Measurements from ENCODE around the gene KATNAL2.

Gene KATNAL2

DNA sequence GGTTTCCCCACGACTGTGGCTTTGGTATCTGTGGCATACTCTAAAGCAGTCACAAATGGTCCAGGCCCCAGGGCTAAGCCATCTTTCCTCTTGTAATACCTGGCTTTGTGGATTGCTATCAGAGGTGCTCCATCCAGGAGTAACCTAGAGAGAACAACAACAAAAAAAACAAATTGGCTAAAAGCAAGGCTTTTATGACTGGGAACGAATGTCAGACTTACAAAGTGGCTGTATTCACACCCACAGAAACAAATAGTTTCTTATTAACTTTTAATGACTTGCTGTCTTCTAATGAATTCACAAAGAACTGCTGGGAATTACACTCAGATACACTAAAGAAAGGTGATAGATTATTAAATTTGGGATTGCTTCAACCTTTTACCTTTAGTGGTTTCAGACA, 197.8 kb downstream of the KATNAL2 start:
- DNase-seq, result no peak

DNA sequence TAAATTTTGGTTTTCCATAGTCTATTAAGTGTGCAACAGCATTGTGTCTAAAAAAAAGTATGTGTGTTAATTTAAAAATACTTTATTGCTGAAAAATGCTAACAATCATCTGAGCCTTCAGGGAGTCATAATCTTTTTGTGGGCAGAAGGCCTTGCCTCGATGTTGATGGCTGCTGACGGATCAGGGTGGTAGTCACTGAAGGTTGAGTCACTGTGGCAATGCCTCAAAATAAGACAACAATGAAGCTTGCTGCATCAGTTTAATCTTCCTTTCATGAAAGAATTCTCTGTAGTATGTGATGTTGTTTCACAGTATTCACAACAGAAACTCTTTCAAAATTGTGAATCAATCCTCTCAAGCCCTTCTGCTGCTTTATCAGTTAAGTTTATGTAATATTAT, 201.6 kb downstream of the KATNAL2 start:
- no peak for DNase-seq

DNA sequence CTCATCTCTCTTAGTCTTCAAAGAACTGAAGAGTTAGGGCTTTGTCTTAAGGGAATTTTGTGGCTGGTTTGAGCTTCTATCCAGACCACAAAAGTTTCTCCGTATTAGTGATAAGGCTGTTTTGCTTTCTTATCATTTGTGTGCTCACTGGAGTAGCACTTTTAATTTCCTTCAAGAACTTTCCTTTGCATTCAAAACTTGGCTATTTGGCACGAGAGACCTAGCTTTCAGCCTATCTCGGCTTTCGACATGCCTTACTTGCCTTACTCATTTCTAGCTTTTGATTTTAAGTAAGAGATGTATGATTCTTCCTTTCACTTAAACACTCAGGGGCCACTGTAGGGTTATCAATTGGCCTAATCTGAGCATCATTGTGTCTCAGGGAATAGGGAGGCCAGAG, 203.0 kb downstream of the KATNAL2 start:
- no peak for DNase-seq

DNA sequence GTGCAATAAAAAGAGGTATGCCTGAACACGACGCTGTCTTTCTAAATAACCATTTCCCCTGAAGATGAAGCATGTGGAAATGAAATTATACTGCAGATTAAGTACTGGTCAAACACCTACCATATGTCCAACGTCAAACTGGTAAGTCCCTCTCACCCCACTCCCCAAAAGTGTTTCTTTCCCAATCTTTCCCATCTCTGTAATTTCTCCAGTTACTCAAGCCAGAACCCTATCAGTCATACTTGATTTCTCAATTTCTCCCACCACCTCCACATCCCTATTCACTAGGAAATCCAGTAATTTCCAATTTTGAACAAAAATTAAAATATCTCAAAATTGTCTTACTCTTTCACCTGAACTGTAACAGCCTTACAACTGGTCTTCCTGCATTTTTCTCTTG, 203.7 kb downstream of the KATNAL2 start:
- DNase-seq, result no peak

DNA sequence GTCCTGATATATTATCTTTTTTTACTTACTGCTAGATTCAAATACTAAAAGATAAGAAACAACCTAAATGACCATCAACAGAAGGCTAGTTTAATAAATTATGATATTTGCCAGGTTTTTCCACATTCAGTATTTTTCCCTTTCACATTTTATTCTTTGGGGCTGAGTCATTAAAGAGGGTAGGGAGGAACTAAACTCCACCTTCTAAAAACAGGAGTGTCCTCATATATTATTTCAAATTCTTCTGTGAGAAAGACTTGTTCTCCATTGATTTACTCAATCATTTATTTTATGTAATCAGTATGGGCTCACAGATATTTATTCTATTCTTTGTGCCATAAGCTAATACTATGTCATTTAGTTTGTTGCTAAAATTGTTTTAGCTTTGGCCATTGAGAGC, 223.9 kb downstream of the KATNAL2 start:
- DNase-seq, result no peak

DNA sequence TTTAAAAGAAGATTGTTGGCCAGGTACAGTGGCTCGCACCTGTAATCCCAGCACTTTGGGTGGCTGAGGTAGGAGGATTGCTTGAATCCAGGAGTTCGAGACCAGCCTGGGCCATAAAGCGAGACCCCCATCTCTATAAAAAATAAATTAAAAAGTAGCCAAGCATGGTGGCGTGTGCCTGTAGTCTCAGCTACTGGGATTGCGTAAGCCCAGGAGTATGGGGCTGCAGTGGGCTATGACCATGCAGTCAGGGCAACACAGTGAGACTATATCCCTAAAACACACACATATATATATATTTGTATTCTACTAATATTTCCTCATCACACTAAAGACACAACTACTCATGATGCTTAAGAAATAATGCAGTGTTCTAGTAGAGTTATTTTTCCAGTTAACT, 225.8 kb downstream of the KATNAL2 start:
- no peak for DNase-seq

DNA sequence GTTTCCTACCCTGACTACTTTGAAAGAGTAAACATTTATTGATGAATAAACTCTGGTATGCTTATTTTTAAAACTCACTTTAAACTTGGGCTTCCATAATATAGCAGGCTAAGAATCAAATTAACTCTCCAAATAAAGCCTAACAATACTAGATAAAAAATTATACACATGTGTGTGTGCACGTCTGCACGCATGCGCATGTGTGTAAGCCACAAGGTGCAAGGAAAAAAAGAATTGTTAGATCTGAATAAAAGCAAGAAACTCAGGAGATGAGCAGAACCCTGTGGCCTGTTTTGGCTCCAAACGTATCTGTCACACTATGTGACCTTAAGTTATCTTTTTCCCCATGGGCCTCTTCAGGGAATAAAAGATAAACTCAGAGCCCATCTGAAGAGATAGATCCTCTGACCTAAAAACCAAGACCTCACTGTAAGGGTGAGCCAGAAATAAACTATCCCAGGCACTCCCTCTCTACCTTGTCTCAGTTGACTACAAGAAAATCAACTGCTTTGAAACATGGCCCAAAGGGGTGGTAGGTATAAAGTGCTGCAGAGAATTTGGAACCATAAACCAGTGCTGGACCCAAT, 226.6 kb downstream of the KATNAL2 start:
- no peak for DNase-seq

DNA sequence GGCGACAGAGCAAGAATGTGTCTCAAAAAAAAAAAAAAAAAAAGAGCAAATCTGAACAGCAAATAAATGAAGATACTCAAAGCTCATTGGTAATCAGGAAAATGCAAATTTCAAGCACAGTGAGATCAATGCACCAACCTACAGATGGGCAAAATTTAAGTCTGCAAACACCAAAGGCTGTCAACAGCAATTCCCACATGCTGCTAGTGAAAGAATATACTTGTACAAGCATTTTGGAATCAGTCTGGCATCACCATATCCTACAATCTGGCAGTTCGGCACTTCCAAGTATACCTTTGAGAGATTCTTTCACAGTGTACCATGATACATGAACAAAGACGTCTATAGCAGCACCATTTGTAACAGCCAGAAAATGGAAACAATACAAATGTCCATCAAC, 228.8 kb downstream of the KATNAL2 start:
- no peak for DNase-seq

DNA sequence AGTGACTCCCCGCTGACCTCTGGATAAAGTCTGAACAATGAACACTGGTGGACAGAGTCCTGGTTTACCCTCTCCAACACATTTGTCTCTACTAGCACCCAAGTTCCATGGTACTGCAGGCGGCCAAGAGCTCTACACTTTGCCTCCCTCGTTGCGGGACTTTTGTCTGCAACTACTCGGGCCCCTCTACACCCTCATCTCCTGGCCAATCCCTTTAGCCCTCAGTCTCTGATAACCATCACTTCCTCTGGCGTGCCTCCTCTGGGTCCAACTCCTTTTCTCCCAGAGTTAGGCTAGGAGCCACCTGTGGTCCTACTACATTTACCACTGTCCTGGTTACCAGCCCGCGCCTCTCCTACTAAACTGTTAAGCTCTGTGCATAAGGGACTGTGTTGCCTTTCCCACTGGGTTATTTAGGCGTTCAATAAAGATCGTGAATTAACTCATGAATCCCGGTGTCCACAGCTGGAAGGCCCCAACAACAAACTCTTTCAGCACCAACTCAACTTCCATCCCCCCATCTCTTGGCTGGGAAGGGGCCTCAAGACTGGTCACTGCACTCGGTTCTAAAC, 232.1 kb downstream of the KATNAL2 start:
- no peak for DNase-seq

DNA sequence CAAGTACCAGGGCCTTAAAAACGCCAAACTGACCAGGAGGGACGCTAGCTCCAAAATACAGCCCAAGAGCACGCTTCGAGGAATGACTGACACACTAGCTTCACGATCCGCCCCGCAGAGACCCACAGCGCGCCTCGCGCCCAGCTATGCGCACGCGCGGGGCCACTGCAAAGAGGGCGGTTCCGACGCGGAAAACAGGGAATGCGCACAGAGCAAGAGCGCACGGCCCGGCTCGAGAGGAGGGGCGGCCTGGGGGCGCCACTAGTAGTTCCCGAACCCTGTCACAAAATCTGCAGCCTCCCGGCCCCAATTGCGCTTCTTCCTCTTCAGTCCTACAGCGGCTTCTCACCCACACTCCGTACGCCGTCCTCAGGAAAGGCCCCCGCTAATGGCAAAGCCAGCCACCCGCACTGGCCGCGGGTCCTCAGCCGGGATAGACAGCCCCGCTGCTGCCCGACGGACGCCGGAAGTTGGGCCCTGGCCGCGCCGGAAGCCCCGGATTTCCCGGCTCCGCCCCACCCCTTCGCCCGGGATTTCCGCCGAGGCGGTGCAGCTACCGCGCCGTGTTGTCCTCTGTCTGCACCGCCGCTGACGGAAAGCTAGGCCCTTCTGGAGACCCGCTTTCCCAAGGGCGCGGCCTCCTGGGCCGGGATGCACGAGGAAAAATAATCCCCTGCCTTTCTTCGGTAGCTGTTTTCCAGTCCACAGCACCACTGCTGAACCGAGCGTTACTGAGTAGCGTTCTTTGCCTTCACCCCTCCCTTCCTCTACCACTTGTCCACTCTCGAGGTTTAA, 232.8 kb downstream of the KATNAL2 start, which contains the start of gene HDHD2:
HDHD2 (minus strand) TSS at position 472 of the 795 bp plus-strand sequence. CDS start 14,061 bp downstream, outside the sequence.
- peak; percentile 59 for DNase-seq

DNA sequence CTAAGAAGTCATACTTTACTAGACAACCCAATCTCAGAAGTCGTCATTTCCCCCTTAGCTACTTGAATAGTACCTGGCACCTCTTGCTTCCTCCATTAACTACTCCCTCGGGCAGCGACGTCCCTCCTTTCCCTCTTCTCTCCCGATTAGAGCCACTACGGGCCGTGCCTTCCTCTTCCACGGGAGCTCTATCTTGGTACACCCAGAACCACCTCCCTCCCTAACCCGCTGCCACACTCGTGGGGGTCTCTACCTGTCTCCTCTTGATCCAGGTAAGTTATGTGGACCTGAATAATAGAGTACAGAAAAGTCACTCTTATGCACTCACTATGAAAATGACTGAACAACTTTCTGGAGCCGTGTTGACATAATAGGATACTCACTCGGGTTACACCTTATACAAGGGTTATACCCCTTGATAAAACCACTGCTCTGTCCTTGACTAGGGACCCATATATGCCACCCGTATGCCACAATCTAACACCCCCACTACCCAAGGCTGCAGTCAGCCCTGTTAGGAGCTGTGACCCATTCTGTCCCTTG, 233.5 kb downstream of the KATNAL2 start:
- no peak for DNase-seq

DNA sequence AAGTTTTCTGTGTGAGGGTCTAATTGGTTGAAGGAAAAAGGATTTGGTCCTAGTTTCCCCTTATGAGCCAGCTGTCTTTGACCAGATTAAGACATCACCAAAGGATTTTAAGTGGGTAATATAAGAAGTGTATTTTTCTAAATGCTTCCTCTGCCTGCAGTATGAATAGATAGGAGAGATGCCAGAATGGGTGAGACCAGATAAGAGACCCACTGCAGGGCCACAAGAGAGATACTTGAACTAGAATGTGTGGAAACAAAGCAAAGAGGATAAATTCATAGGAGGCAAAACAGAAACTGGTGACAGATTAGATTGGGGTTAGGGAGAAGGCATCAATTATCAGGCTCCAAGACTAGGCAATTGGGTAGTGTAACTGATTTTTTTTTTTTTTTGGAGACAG, 234.0 kb downstream of the KATNAL2 start:
- DNase-seq, result no peak

Measured in effector CD4-positive, alpha-beta T cell (primary cell).